GM12872 (cell line): ENCODE measurements around the gene TMEM217.

ENCODE experiments used
- CTCF ChIP-seq: IDR thresholded peaks from 3 replicates; pipeline ENCODE4 v1.5.1; 2011; ENCODE audit warnings: low read depth, mild to moderate bottlenecking, low read length, moderate library complexity; ENCODE audit not compliant: insufficient read depth

The TMEM217 gene

GRCh38 chr6:37277001-37277409 lies 19.1 kb upstream of the TMEM217 start:
- TF ChIP-seq CTCF, result no peak

GRCh38 chr6:37275350-37275749 lies 17.4 kb upstream of the TMEM217 start:
- no peak for TF ChIP-seq CTCF

GRCh38 chr6:37273690-37274089 lies 15.7 kb upstream of the TMEM217 start:
- TF ChIP-seq CTCF, result no peak

- no peak for TF ChIP-seq CTCF
Observed at GRCh38 chr6:37272834-37273566, 15.1 kb upstream of the TMEM217 start.

GRCh38 chr6:37269105-37269504 lies 11.2 kb upstream of the TMEM217 start:
- no peak for TF ChIP-seq CTCF

GRCh38 chr6:37265860-37266259 lies 7.9 kb upstream of the TMEM217 start:
- TF ChIP-seq CTCF, result no peak

- no peak for TF ChIP-seq CTCF
Observed at GRCh38 chr6:37265001-37265400, 7.1 kb upstream of the TMEM217 start.
